K562 (cell line): ENCODE data around the gene PIP5KL1. TPM values are rescaled to one million over a fixed set of nuclear protein-coding genes. Genes with fewer than 3 reads are reported as not detected.
A peak's percentile ranks its signal among the peaks of the same experiment; 100 is the strongest.

Experiments
- ATF7 ChIP-seq: fragments of 450-650 bp; IDR thresholded peaks from 2 replicates; pipeline ENCODE4 v1.7.1; 2014; ENCODE audit warnings: mild to moderate bottlenecking, moderate library complexity
- BCOR ChIP-seq: fragments of 450-650 bp; IDR thresholded peaks from 2 replicates; pipeline ENCODE4 v1.6.1; 2016
- CXXC5 ChIP-seq: fragments of 250-450 bp; sonication (Bioruptor Pico); IDR thresholded peaks from 2 replicates; pipeline ENCODE4 v1.8.0; 2022; ENCODE audit warnings: inconsistent platforms, mild to moderate bottlenecking, moderate library complexity
- E4F1 ChIP-seq: fragments of 250-450 bp; sonication (Bioruptor Pico); IDR thresholded peaks from 2 replicates; pipeline ENCODE4 v1.5.0; 2021; ENCODE audit warnings: mild to moderate bottlenecking, borderline replicate concordance
- ETV5 ChIP-seq: sonication (generic); formaldehyde crosslinking; IDR thresholded peaks from 2 replicates; pipeline ENCODE4 v1.4.0; 2020; ENCODE audit warnings: low read depth, mild to moderate bottlenecking, missing genetic modification reagents
- FOXK1 ChIP-seq: sonication (generic); formaldehyde crosslinking; IDR thresholded peaks from 2 replicates; pipeline ENCODE4 v1.8.0; 2022; ENCODE audit warnings: missing genetic modification reagents, mild to moderate bottlenecking, borderline replicate concordance
- KHSRP ChIP-seq: fragments of 450-650 bp; IDR thresholded peaks from 2 replicates; pipeline ENCODE4 v1.6.1; 2017
- KLF16 ChIP-seq: IDR thresholded peaks from 2 replicates; pipeline ENCODE4 v1.6.1; 2016; ENCODE audit warnings: antibody characterized with exemption
- MAZ ChIP-seq, 2 experiments: fragments of 450-650 bp in 1 of 2; sonication (generic) in 1 of 2; formaldehyde crosslinking; IDR thresholded peaks in 1 of 2; conservative IDR thresholded peaks in 1 of 2; 2 replicates each; pipeline versions ENCODE4 v1.4.0 to v1.5.0; 2020; ENCODE audit warnings: mild to moderate bottlenecking in 1 of 2, missing genetic modification reagents in 1 of 2
- MNT ChIP-seq, 2 experiments: fragments of 450-650 bp; conservative IDR thresholded peaks; 2 replicates each; pipeline ENCODE4 v1.6.1; 2017; ENCODE audit warnings: mild to moderate bottlenecking in 2 of 2, moderate library complexity in 2 of 2
- MYC ChIP-seq, 2 experiments: fragments of 250-450 bp in 1 of 2; sonication (Bioruptor Pico) in 1 of 2; IDR thresholded peaks; 2 replicates each; pipeline versions ENCODE4 v1.5.1 to v1.6.1; 2012 to 2021; ENCODE audit warnings: low read depth in 2 of 2, borderline replicate concordance in 1 of 2, improper control_type of control experiment in 1 of 2, low read length in 1 of 2, mild to moderate bottlenecking in 1 of 2, moderate library complexity in 1 of 2
- POLR2A ChIP-seq: fragments of 450-650 bp; conservative IDR thresholded peaks from 2 replicates; pipeline ENCODE4 v1.6.1; 2016
- RAD51 ChIP-seq: fragments of 450-650 bp; IDR thresholded peaks from 2 replicates; pipeline ENCODE4 v1.7.1; 2016; ENCODE audit warnings: low read depth, mild to moderate bottlenecking, borderline replicate concordance
- RBBP5 ChIP-seq: fragments of 200-600 bp; sonication (generic); IDR thresholded peaks from 2 replicates; pipeline ENCODE4 v1.6.1; 2012; ENCODE audit warnings: borderline replicate concordance, mild to moderate bottlenecking, low read length, control low read depth, inconsistent platforms; ENCODE audit not compliant: insufficient read depth, poor library complexity, severe bottlenecking
- SAFB ChIP-seq: fragments of 200-400 bp; formaldehyde crosslinking; IDR thresholded peaks from 2 replicates; pipeline ENCODE4 v1.6.1; 2017; ENCODE audit warnings: low read depth, low read length, borderline replicate concordance
- SAP30 ChIP-seq: fragments of 200-600 bp; sonication (generic); IDR thresholded peaks from 2 replicates; pipeline ENCODE4 v1.6.1; 2012; ENCODE audit warnings: borderline replicate concordance, low read depth, mild to moderate bottlenecking, moderate library complexity, low read length, control low read depth, inconsistent platforms; ENCODE audit not compliant: insufficient read depth, poor library complexity, severe bottlenecking
- ZNF184 ChIP-seq: sonication (generic); formaldehyde crosslinking; IDR thresholded peaks from 2 replicates; pipeline ENCODE4 v1.5.0; 2020; ENCODE audit warnings: missing genetic modification reagents
- ZNF41 ChIP-seq: fragments of 250-450 bp; sonication (Bioruptor Pico); conservative IDR thresholded peaks from 2 replicates; pipeline ENCODE4 v1.4.0; 2020; ENCODE audit warnings: mild to moderate bottlenecking
- ZNF592 ChIP-seq: fragments of 450-650 bp; IDR thresholded peaks from 2 replicates; pipeline ENCODE4 v1.6.1; 2017; ENCODE audit warnings: antibody characterized with exemption, mild to moderate bottlenecking
- polyA plus RNA-seq, 8 experiments: library from polyadenylated mRNA; depleted of rRNA in 4 of 8; stranded (reverse) in 5 of 8; unstranded in 3 of 8; fragments of >200 nt; fragmentation: Nextera tagmentation in 2 of 8; fragmentation: Illumina TruSeq in 1 of 8; extraction: Ambion mirVana in 2 of 8; extraction: Trizol in 1 of 8; gene quantifications; 2 replicates each; pipeline versions ENCODE4 v1.2.1 to v1.2.3, GENCODE V29; 2011 to 2014; ENCODE audit warnings: inconsistent platforms in 1 of 8, missing spikeins in 1 of 8
- total RNA-seq, 7 experiments: library from RNA; depleted of rRNA in 6 of 7; stranded (reverse); fragments of >200 nt in 6 of 7; fragmentation: Illumina TruSeq in 2 of 7; extraction: Trizol in 2 of 7; gene quantifications; 2 replicates each; pipeline versions ENCODE4 v1.2.1 to v1.2.3, GENCODE V29; 2011 to 2021; ENCODE audit warnings: low replicate concordance in 1 of 7

Gene PIP5KL1
- total and polyA plus RNA-seq, 9 of the 15 experiments (the other 6 are each of a cell fraction or from before 2014, with no cell fraction given): 0.18 to 4.8 (median 1.2) TPM

GRCh38 chr9:127877566-127877998 lies 53.0 kb downstream of the PIP5KL1 start, which contains the start of gene AK1 (continued):
- TF ChIP-seq MNT (conservative IDR thresholded peaks at IDR 0.05) (0 out of 4 replicates have a peak, but pooled peaks of 1 of the 2 experiments have one; percentile 17), ETV5 (CRISPR knock-in tag) (peak; percentile 55; the same call in 1 of the 2 replicates), ZNF41 (no peak), RAD51 (no peak), ZNF184 (CRISPR knock-in tag) (no peak), E4F1 (CRISPR knock-in tag) (no peak), MYC (IDR thresholded peaks at IDR 0.05; ENCODE audit: low read depth, low read length) (peak; percentile 25; the same call in 1 of the 2 replicates), MYC (CRISPR knock-in tag; IDR thresholded peaks at IDR 0.05; ENCODE audit: borderline replicate concordance, low read depth) (no peak), ATF7 (peak; percentile 52), MAZ (CRISPR knock-in tag; conservative IDR thresholded peaks at IDR 0.05 in 1 of 2, IDR thresholded peaks at IDR 0.05 in 1 of 2) (peak; percentile 57 to 87; a peak in 3 of 4 replicates), SAP30 (peak; percentile 25), ZNF592 (peak; percentile 72; the same call in 1 of the 2 replicates), KHSRP (no peak), KLF16 (no peak), BCOR (peak; percentile 9; the same call in 1 of the 2 replicates), POLR2A (peak; percentile 55; the same call in 1 of the 2 replicates), RBBP5 (peak; percentile 29), FOXK1 (no peak), CXXC5 (peak; percentile 73; the same call in 1 of the 2 replicates), SAFB (0 out of 2 replicates have a peak, but pooled peaks have one; percentile 13)
